ENCODE data around the gene UBE2J2.

The UBE2J2 gene

DNA sequence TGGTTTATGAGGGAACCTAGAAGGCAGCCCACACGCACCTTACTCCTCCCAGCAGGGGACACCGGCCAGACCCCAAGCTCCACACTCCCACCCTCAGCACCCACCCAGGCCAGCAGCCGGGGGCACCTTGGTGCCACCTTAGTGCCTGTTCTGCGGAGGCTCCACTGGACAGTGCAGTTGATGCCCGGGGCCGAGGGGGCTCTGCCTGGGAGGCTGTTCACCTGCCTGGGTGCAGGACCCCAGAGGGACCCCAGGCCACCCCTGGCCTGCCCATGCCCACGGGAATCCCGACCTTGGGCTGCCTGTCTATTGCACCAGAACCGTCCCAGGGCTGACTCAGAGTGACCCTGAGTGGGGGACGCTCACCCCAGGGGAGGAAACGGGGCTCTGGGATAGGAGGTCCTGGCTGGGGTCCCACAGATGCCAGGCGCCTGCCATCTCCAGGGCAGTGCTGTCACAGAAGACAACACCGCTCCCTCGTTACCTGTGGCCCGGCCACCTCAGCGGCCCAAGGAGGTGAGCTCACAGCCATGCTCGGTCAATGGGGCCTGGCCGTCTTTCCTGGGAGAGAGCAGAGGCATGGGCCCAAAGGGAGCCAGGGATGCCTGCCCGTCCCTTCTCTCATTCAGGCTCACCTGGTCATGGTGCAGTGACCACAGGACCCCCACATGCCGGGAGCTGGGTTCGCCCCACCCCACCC is 7.3 kb upstream of the UBE2J2 start:
- no peak for DNase-seq (ENCODE audit: low spot score)

DNA sequence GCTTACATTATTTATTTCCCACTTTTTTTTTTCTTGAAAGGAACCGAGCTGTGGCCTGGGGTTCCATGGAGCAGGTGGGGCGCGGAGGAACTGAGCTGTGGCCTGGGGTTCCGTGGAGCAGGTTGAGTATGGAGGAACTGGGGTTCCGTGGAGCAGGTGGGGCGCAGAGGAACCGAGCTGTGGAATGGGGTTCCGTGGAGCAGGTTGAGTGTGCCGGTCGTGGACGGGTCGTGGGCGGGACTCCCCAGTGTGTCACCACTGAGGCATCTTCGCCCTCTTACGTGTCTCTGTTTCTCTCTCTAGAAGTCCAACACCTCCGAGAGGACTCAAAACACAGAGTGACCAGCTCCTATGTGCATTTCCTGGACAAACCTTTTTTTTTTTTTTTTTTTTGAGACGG is 5.4 kb upstream of the UBE2J2 start:
- no peak for DNase-seq (ENCODE audit: low spot score)

DNA sequence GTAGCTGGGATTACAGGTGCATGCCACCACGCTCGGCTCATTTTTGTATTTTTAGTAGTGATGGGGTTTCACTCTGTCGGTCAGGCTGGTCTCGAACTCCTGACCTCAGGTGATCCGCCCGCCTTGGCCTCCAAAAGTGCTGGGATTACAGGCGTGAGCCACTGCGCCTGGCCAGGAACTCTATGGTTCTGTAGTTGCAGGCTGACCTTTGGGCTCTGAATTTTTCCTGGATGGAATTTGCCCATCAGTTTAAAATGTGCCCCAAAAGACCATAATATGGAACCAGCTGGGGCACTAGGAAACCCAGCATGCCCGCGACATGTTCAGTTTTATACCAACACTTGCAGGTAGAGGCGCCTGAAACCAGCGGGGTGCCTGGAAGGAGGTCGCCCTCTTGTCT is 5.0 kb upstream of the UBE2J2 start:
- no peak for DNase-seq (ENCODE audit: low spot score)

DNA sequence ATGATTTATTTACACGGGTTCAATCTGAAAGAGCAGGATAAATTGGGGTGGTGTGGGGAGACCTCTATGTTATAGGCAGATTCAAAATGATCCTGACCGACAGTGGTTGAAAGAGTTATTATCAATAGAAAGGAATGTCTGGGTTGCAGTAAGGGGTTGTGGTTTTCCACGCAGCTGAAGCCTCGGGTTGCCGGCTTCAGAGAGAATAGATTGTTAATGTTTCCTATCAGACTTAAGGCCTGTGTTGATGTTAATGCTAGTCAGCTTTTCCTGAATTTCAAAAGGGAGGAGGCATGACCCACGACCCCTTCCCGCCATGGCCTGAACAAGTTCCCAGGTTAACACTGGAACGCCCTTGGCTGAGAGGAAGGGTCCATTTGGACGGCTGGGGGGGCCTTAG is 2.2 kb upstream of the UBE2J2 start:
- no peak for DNase-seq (ENCODE audit: low spot score)

DNA sequence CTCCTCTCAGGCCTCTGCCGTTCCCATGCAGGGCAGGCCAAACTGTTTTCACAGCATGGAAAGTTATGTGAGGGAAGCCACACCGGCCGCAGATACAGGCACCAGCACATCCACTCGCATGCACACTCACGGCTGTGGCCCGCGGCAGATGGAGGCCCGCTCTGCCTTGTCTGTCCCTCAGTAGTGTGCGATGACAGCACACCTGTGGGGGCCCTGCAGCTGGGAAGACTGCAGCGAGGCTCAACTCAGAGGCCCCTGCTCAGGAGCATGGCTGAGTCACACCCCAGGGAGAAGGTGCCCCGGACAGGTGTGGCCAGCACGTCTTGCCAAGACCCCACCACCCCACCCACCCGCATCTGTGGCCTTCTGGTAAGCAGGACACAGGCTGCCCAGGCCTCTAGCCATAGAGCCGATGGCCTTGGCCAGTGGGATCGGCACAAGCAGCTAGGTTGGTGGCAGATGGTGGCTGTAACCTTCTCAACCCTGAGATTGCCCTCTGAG is 1.3 kb upstream of the UBE2J2 start:
- no peak for DNase-seq (ENCODE audit: low spot score)

DNA sequence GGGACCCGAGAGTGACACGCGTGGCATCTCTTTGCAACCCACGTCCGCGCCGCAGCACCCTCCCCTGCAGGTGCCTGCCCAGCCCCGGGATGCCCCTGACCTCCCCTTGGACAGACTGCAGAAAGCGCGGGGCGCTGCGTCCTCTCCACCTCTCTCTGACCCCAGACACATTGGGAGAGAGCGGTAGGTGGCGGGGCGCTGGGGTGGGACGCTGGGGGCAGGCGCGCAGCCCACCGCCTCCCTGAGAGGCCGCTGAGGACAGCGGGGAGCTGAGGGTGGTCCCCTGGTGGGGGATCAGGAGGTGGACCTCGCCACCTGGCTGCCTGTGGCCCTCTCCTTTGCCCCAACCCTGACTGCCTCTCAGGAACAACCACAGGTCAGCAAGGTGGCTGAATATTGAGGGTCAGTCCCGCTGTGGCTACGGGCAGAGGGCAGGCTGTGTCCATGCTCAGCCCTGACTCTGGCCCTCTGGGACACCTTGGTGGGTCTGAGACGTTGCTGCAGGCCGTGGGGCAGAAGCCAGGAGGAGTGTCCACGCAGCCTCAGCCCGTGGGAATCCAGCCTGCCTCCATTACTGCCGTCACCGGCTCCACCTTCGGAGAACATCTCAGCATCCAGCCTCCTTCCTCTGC is 761 bp upstream of the UBE2J2 start:
- DNase-seq (ENCODE audit: low spot score), result no peak

DNA sequence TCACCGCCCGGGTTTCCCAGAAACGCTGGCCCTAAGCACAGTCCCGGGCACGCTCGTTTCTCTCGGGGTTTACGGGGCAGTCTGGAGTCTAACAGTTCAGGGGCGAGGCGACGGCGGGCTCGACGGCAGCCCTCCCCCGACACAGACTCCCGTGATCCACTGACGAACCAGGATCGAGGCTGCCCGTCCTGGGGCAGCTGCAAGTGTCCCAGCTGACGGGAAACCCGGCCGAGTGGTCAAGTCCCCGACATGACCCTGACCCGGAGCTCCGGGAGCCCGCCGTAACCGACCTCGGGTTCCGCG is 494 bp downstream of the UBE2J2 start:
- DNase-seq (ENCODE audit: low spot score), result no peak

GRCh38 chr1:1272341-1273208 is 1.1 kb downstream of the UBE2J2 start:
- DNase-seq (ENCODE audit: low spot score), result no peak

DNA sequence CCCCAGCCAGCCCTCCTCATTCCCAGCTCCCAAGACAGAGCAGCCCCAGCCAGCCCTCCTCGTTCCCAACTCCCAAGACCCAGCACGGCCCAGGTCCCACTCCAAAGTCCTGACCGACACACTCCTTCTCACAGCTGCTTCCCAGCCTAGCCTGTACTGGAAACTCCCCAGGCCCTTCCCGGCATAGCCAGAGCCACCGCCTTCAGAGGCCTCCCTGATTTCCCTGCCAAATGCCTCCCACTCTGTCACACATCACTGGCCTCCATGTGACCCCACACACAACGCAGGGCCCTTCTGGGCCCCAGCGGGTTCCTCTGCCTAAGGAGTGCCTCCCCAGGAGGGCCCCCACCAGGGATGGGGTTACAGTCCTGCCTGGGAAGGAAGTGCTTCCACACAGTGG is 2.8 kb downstream of the UBE2J2 start:
- no peak for DNase-seq (ENCODE audit: low spot score)

DNA sequence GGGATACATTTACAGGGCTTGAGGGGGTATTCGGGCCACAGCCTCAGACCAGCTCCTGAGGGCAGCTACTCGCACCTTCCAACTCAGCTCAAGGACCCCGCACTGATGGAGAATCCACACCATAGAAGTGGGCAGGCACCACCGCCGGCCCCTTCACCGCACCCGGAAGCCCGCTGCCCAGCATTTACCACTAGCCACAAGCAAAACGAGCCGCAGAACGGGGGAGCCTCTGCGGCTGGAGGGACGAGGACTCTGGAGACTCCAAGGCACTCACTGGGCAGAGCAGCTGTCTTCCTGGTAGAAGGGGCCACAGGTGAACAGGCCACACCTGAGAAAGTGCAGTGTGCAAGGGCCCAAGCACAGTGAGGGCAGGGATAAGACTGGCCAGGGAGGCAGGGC is 5.4 kb downstream of the UBE2J2 start:
- no peak for DNase-seq (ENCODE audit: low spot score)

DNA sequence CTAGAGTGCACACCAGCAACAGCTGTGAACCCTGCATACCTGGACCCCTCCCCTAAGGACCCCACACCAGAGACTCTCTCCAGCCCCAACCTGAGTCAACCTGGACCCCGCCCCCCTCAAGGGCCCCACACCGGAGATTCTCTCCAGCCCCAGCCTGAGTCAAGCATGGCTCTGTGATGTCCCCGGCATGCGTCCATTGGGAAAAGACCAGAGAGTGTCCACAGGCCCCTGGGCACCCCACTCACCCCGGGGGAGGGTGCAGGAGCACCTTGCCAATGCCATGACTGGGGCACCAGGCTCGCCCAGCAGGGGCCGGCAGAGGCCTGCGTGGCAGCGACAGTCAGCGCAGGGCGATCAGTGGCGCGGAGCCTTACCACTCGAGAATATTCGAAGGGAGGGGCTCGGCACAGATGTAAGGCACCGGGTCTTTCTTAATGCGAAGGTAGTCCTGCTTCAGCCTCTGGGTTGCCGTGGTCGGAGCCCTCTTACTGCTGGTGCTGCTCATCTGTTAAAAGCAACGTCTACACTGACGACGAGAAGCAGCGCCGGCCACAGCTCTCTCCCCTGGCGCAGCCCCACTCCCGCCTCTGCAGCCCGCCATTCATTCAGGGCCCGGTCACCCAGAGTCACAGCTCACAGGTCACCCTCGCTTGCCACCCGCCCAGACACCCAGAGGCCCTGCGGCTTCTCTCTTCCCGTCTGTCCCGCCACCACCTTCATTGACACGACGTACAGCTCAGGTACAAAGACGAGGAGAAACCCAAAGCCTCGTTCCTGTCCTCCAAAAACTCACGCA is 6.0 kb downstream of the UBE2J2 start:
- DNase-seq (ENCODE audit: low spot score), result no peak

GRCh38 chr1:1264868-1265272 is 8.8 kb downstream of the UBE2J2 start:
- peak; percentile 55 for DNase-seq (ENCODE audit: low spot score)

DNA sequence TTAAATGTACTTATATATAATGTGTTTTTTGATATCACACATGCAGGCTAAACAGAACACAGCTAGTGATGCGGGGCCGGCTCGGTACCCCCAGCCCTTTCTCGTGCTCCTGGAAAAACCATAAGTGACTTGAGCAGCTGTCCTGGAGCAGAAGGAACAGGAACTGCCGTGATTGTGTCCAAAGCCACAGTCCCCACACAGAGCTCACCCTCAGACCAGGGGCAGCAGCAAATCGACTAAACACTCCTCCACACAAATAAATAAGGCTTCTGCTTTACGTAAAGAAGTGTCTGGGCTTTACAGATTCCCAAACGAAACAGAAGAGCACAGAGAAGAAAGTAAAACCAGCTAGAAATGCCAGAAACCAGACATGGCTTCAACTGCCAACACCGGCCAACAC is 9.6 kb downstream of the UBE2J2 start:
- no peak for DNase-seq (ENCODE audit: low spot score)

DNA sequence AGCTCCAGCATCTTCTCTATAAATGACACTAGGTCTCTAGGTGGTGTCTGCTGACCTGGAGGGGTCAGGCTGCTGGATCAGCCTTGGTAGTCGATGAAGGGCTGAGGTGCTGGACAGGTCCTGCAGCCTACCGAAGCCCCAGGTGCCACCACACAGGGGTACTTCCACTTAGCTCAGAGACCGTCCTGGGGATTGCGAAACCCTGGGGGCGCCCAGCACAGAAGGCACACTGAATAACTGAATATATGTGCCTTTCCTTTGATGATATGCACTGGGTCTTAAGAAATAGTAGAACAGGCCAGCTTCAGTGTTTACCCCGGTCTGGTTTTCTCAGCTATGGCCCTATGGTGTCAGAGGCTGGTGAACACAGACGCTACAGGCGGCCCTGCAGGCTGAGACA is 10.9 kb downstream of the UBE2J2 start:
- no peak for DNase-seq (ENCODE audit: low spot score)

GRCh38 chr1:1262071-1262470 is 11.6 kb downstream of the UBE2J2 start:
- DNase-seq (ENCODE audit: low spot score), result no peak

DNA sequence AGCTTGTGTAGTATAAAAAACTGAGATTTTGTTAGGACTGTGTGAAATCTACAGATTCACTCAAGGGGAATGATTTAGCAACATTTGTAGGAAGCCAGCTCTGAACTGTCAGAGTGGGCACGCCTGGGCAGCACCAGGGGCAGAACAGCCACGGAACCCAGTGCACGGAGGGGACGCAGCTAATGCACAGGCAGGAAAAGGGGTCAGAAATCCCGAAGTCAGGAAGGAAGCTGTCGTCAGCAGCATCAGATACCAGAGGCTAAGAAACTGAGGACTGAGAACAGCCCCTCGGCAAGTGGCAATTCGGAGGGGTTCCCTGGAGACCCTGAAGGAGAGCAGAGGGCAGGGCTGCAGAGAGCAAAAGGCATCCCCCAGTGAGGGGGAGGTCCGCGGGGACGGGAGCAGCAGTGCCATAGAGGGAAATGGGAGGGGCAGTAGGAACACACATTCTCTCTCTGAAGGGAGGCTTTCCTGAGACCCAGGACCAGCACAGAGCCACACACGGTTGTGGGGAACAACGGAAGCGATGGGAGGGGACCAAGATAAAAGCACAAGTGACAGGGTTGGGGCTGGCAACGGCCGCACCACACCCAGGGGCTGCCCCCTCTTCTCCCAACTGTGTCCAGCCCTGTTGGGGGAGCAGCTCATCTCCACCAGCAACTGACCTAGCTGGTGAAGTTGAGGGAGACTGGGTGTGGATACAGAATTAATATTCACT is 12.7 kb downstream of the UBE2J2 start:
- DNase-seq (ENCODE audit: low spot score), result no peak

GRCh38 chr1:1259951-1260600 is 13.6 kb downstream of the UBE2J2 start:
- DNase-seq (ENCODE audit: low spot score), result no peak

DNA sequence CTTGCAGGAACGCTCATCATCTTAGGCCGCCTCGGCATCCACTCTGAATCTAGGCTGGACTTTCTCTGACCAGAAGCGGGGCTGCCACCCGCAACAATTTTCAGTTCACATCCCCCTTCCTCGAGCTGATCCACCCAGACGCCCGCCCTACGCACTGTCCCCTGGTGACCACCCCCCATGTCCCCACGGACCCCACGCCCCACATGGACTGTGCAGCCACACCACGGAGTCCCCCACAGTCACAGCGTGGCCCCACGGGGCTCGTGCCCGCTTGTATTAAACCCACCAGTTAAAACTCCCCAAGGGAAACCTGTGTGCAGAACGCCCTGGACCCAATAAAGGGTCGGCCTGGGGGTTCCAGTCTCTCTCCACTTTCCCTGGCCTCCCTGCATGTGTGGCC is 14.1 kb downstream of the UBE2J2 start:
- DNase-seq (ENCODE audit: low spot score), result no peak

DNA sequence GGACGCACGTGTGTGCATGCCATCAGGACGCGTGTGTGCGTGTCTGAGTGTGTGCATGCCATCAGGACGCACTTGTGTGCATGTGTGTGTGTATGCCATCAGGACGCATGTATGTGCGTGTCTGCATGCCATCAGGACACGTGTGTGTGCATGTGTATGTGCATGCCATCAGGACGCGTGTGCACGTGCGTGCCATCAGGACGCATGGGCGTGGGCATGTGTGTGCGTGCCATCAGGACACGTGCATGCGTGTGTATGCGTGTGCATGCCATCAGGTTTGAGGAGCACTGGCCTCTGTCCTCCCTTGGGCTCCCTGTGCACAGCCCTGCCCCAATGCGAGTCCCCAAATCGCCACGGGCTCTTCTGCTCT is 14.6 kb downstream of the UBE2J2 start:
- no peak for DNase-seq (ENCODE audit: low spot score)

GRCh38 chr1:1256956-1257871 is 16.4 kb downstream of the UBE2J2 start:
- DNase-seq (ENCODE audit: low spot score), result no peak

All from HuH-7 (cell line).